HG03095 (cell line): ENCODE results near the gene PDK4.
"Not testable (repeated sequence)": the region's sequence is repeated elsewhere in the genome, so short reads cannot be mapped to it uniquely, and the experiment has no call there.

Experiments used
- ATAC-seq: cut with Tn5 transposase; IDR thresholded peaks from one replicate; pipeline ENCODE4 v1.9.1; 2021; ENCODE audit warnings: moderate library complexity; ENCODE audit not compliant: unreplicated experiment

Gene PDK4

DNA sequence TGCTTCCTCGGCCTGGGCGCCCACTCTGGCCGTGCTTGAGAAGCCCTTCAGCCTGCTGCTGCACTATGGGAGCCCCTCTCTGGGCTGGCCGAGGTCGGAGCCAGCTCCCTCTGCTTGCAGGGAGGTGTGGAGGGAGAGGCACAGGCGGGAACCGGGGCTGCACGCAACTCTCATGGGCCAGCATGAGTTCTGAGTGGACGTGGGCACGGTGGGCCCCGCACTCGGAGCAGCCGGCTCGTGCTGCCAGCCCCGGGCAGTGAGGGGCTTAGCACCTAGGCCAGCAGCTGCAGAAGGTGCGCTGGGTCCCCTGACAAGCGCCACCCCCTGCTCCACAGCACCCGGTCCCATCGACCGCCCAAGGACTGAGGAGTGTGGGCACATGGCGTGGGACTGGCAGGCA lies 9.0 kb upstream of the PDK4 start:
- ATAC-seq: no peak

DNA sequence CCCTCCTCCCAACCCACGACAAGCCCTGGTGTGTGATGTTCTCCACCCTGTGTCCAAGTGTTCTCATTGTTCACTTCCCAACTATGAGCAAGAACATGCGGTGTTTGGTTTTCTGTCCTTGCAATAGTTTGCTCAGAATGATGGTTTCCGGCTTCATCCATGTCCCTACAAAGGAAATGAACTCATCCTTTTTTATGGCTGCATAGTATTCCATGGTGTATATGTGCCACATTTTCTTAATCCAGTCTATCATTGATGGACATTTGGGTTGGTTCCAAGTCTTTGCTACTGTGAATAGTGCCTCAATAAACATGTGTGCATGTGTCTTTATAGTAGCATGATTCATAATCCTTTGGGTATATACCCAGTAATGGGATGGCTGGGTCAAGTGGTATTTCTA lies 8.5 kb upstream of the PDK4 start:
- not testable (repeated sequence) for ATAC-seq

DNA sequence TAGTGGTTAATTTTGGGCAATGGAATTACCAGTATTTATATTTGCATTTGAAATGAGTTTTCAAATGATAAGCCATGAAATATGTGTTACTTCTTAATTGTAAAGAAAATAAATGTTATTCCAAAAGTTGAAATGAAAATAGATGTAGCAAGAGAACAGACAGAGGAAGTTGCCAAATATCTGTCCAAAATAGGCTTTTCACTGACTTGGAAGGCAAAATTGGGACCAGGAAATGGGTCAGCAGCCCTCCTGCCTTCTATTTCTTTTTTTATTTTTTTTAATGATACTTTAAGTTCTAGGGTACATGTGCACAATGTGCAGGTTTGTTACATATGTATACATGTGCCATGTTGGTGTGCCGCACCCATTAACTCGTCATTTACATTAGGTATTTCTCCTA lies 8.1 kb upstream of the PDK4 start:
- not testable (repeated sequence) for ATAC-seq

DNA sequence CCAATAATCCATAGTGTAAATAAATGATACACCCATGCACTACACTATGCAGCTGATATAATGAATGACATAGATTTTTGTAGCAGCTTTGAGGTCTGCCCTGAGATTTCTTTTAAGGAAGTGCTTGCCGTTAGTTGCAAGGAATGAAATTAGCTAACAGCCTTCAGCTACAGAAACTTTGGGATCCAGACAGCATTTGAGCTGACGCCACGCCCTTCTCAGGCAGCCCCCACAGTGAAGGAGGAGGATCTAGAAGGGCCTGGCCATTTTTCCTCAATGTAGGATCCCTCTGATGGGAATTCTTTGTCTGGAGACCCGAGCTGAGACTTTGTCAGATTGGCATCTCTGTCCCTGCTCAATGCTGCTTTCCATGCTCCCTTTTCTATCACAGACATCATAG lies 6.1 kb upstream of the PDK4 start:
- ATAC-seq: no peak

DNA sequence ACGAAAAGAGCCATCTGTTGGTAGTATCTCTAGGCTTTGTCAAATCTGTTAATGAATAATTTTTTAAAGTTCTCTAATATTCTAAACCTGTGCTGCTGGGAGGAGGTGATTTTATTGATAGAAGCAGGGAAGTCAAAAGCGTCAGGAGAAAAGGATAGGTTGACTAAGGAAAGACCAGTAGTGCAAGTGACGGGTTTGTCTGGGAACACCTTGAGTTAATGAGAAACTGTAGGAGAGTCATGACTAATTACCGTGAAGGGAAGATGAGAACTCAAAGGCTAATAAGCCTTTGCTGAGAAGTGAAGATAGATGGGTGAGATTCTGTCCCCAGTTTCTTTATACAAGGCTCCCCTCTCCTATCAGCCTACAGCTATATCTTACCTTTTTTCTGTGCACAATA lies 5.0 kb upstream of the PDK4 start:
- no peak for ATAC-seq

DNA sequence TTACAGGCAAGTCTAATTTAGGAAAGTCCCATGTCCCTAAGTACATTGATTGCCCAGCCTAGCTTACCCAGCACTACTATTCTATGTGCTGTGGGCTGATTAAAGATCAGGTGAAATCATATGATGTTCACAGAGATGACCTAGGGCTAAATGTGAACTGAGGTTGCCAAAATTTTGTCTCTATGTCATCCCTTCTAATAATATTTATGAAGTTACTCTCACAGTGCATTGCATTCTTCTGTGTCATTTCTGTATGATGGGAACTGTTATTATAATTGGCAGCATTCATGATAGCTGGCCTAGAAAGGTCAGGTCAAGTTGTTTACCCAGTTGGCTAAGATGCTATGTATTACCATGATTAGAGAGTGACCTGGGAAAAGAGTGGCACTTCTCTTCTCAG lies 2.8 kb upstream of the PDK4 start:
- ATAC-seq: no peak

DNA sequence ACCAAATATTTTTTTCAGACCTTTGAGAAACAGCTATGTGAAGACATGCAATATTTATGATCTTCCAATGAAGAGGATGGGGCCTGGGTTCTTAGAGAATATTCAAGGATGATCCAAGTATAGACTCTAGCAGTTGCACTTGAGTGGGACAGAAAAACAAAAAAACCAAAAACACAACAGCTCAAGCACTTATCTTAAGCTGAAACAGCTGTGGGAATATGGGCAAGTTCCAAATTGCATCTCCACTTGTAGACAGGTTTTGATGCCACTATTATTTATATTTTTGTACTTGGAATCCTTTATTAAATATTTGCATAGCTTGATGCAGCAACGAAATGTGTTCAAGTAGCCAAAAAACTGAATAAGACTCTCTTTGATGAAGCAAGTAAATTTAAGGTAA lies 2.2 kb upstream of the PDK4 start:
- no peak for ATAC-seq

DNA sequence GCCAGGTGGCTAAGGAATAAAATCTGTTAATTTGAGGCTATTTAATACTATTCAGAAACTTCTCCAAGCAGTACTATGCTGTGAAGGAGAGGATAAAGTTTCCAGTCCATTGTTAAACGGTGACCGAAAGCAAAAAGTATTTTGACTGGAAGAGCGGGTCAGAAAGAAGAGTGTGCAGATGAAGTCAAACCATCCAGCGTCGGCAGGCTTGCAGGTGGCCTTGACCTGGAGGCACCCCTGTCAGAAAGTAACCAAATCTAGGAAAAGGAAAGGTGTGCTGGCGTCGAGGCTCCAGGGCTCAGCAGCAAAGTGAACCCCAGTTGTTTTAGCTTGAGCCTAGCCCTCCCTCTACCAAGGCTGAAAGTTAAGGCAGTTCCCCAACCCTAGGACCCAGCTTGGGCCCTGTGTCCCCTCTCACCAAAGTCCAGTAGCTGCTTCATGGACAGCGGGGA lies 544 bp downstream of the PDK4 start:
- ATAC-seq: no peak

DNA sequence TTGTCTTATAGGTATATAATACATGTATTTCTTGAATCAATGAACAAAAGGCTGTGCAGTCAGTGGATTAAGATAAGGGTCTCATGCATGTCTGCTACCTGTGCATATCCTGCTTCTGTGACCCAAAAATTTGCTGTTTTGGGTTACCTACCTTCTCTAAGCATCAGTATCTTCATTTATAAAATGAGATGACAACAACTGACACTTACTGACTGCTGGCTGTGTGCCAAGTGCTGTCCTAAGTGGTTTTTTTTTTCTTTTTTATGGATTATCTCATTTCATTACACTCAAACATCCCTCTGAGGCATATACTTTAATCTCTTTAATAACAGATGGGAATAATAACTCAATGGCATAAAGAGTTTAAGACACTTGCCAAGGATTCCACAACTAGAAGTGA lies 2.1 kb downstream of the PDK4 start:
- no peak for ATAC-seq

DNA sequence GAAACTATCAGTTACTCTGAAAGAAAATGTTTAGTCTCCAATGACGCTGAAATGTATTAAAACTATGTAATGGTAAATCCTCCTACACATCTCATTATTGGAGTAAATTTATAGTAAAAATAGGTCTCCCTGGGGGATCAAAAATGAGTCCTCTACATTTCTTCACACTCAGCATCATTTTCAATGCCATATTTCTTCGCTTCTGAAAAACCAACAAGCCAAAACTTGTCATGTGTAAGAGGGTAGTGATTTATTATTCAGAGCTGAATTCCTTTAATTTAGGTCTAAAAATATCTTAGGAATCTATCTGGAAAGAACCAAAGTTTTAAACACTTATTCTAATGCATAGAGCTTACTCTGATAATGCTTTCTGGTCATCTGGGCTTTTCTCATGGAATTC lies 3.0 kb downstream of the PDK4 start:
- ATAC-seq: no peak

DNA sequence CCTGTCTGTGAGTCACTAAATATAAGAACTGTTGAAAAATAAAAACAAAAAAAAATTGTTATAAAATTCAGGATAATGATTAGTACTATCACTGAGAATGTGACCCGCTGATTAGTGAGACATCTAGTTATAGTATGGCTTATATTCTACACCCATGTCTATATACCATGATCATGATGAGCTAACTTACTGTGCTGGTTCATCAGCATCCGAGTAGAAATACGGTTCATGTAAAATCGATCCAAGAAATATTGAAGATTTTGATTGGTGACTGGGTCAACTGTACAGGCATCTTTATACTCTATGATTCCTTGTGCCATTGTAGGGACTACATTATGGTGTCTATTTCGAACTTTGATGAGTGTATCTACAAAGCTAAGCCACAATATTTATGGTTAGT lies 3.7 kb downstream of the PDK4 start:
- ATAC-seq: no peak

DNA sequence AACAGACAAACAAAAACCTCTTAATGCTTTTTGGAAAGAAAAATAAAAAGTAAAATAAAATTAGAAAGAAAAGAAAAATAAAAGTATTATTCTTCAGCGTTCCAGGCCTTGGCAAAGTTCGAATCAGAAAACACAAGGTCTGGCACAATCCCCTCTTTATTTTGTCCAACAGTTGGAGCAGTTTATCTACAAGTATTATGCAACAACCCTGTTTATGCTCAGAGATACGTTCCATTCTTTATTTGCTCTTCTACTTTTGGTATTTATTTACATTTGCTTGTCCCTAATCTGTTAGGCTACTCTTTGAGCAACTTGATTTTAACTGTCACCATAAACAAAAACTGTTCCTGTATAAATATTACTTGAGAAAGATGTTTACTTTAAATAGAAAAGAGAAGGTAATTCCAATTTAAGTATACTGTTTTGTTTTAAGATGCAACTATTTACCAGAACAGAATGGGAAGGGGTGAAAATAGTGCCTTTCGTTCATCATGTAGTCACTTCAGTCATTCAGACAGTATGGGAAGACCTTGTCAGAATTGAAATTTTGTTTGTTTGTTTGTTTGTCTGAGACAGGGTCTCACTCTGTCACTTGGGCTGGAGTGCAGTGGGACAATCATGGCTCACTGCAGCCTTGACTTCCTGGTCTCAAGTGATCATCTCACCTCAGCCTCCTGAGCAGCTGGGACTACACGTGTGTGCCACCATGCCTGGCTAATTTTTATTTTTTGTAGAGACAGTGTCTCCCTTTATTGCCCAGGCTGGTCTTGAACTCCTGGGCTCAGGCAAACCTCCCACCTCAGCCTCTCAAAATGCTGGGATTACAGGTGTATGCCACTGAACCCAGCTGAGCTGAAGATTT lies 5.7 kb downstream of the PDK4 start:
- no peak for ATAC-seq

DNA sequence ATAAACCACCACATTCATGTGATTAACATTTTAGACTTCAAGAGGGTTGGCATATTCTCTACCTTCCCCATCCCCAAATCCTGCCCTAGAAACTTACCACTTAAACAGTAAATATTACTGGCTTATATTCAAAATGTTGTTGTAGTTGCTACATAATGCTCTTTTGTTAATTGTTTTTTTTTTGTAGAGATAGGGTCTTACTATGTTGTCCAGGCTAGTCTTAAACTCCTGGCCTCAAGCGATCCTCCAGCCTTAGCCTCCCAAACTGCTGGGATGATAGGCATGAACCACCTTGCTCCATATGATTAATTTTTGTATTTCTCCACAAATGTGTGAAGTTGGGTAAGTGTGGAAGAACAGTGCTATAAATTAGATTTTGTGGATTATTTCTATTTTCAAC lies 6.5 kb downstream of the PDK4 start:
- ATAC-seq: no peak

DNA sequence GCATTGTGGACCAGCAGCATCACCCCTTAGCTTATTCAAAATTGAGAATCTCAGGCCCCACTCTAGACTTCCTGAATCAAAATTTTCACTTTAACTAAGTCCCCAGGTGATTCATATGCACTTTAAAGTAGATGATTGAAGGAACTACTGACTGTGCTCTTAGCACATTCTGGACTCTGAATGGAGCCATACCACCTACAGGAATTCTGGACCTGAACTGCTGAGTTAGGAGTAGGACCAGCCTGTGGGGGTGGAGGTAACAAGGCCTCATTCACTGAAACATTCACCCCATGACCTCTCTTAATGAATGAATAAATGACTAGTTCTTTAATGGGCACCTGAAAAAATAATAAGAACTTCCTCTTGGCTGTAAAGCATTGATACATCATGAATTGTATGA lies 7.3 kb downstream of the PDK4 start:
- no peak for ATAC-seq

DNA sequence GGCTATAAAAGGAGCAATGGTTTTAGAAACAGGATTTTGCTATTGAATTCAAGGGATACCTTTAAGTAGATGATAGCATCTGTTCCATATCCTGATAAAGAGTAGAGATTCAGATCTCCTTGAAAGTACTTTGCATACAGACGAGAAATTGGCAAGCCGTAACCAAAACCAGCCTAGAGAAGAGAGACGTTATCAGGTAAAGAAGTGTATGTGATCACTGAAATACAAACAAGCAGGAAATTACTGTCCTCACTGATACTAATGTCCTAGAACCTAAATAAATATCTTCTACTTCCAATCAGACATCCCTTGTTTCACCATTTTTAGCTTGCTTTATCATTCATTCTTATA lies 9.4 kb downstream of the PDK4 start:
- no peak for ATAC-seq

DNA sequence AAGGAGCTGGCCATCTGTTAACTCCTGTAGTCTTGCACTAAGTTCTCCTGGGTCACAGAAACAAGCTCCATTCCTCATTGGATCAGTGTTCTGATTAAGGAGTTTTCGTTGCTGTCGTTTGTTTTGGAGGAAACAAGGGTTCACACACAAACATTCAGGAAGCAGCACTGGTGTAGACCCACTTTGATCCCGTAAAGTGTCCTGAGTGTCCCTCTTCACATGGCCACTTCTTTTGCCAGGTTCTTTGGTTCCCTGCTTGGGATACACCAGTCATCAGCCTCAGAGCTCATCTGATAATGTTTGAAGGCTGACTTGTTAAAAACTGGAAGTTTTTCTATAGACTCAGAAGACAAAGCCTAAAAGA lies 10.9 kb downstream of the PDK4 start:
- ATAC-seq: no peak

DNA sequence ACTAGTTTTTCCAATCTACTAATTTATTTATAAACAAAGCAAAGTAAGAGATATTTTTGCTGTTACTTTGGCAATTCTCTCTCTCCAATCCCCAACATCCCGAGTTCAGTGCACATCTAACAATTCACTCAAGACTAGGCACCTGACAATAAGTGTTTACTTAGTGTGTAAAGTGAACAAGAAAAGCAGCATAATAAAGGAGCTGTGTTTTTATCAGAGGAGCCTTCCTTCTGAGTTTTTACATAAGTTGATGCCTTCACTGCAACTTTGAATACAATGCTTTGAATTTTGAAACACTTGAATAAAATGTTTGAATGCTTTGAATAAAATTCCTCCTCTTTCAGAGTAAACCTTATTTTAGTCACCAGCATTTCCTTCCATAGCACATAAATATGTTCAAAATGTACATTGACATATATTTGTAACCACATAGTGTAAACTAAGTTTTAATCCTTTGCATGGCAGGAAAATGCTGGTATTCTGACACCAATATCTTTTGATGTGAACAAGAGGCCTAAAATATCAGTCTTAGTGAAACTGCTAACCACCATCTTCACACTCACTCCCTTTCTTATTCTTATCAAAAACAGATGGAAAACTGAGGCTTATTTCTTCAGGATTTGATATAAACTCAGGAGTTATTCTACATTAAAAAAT lies 11.4 kb downstream of the PDK4 start:
- no peak for ATAC-seq

DNA sequence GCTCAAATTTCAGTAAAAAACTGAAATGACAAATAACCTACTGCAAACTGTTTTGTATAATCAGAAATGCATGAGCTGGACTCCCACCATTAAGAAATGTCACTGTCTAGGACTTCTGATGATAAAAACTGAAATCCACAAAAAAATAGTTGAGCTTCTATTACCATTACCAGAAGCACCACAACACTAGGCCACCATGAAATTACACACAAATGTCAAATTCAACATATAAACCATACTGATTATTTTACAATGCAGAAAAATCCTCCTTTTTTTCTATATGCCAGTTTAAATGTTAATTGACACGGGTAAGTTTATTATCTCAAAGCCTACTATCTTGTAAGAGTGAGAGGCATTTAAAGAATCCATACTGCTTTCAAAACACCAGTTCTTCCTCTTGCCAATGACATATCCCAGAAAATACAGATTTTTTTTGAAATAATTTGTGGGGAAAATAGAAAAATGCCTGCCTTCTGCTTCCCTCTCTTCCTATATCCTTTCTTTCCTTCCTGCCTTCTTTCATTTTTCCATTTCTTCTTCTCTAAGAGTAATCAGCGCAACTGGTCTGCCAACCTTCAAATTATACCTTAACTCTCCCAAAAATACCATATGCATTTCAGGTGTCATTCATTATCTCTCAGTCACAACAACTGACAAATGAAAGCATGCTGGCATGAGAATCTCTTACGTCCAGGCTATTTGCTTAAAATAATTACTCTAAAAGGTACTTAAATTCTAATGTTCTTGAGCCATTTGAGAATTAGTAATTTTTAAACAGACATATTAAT lies 12.3 kb downstream of the PDK4 start:
- ATAC-seq: no peak

DNA sequence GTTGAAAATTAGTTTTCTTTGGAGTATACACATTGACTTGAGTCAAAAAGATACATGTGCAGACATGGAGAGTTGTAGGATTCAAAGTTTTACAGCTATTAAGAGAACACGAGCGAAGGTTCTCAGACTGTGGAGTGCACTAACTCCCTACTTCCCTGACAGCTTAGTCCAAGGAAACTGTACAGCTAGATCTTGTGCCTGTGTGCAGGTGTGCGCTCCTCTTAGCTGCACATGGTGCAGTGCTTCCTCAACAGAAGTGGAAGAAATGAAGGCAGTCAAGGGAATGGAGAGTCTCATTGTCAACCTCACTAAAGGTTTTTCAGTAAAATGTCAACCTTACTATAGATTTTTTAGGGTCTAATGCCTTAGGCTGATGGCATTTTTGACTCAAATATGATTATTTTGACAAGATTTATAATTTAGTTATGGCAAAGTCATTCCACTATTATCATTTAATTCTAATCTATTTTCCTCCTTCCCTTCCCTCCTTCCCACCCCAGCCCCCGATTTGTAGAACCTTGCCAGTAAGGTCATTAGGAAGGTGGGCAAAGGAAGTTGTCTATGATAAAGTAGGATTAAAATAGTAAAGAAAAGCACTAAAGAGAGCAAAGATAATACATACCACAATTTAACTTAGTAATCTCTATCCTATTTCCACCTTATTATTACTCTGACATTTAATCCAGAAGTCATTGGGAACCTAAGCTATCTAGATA lies 13.6 kb downstream of the PDK4 start:
- no peak for ATAC-seq

DNA sequence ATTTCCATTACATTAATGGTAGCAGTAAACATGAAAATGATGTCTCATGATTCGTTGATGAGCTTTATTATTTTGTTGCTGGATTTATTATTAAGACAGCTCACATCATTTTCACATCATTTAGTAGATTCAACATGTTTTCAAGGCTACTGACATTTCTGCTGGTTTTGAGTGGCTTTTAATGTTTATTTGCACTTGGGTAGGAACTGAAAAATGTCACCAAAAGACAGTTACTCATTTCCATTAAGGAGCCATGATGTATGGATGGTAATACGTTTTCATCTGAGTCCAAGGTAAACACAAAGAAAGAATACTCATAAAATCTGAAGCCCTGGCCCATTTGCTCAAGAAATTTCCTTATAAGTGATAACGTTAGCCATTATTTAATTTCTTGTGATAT lies 14.8 kb downstream of the PDK4 start:
- no peak for ATAC-seq

DNA sequence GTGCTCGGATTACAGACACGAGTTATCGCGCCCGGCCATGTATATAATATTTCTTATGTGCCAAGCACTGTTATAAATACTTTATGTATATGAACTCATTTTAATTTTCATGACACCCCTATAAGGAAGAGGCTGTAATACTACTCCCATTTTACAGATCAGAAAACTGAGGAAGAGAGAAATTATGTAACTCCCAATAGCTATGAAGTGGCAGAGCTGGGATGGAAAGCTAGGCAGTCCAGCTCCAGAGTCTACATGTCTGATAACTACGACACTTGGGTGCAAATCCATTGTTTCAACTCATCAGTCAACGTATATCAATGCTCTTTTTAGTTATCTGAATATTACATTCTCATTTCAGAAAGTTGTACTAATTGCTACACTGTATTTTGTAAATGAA lies 17.0 kb downstream of the PDK4 start:
- ATAC-seq: no peak
